Endothelial cell (in vitro differentiated cells): ENCODE results near the gene PCED1B. TPM values are rescaled to one million over a fixed set of nuclear protein-coding genes. Genes with fewer than 3 reads are reported as not detected.

Experiments used
- DNase-seq: peaks from one replicate; pipeline ENCODE4 v3.0.0; 2021; ENCODE audit warnings: low spot score
- H3K27ac Mint-ChIP-seq: one replicate; pipeline ENCODE4 v1.8.0; 2021; ENCODE audit warnings: mixed read lengths, inconsistent platforms; ENCODE audit not compliant: unreplicated experiment
- H3K27me3 Mint-ChIP-seq: one replicate; pipeline ENCODE4 v1.8.0; 2021; ENCODE audit warnings: mild to moderate bottlenecking, moderate library complexity, mixed read lengths, inconsistent platforms; ENCODE audit not compliant: unreplicated experiment
- H3K36me3 Mint-ChIP-seq: one replicate; pipeline ENCODE4 v1.8.0; 2021; ENCODE audit warnings: mild to moderate bottlenecking, low read depth, mixed read lengths, inconsistent platforms; ENCODE audit not compliant: unreplicated experiment
- H3K4me1 Mint-ChIP-seq: one replicate; pipeline ENCODE4 v1.8.0; 2021; ENCODE audit warnings: mild to moderate bottlenecking, mixed read lengths, inconsistent platforms; ENCODE audit not compliant: unreplicated experiment
- H3K4me3 Mint-ChIP-seq: one replicate; pipeline ENCODE4 v1.8.0; 2021; ENCODE audit warnings: mild to moderate bottlenecking, mixed read lengths, inconsistent platforms; ENCODE audit not compliant: unreplicated experiment
- H3K9me3 Mint-ChIP-seq: one replicate; pipeline ENCODE4 v1.8.0; 2021; ENCODE audit warnings: mixed read lengths, inconsistent platforms; ENCODE audit not compliant: unreplicated experiment
- total RNA-seq: library from RNA; stranded (reverse); fragmentation: NEBNext Ultra II Directional; extraction: Animal tissue kit (Norgen Biotek cat#: 25700); gene quantifications from one replicate; pipeline ENCODE4 v1.2.1, GENCODE V29; 2021; ENCODE audit not compliant: unreplicated experiment
- TF ChIP-seq, protein P1 (sequence below): fragments of 200-600 bp; sonication (generic); IDR thresholded peaks from one replicate; pipeline ENCODE4 v1.5.0; 2021; ENCODE audit warnings: antibody characterized with exemption; ENCODE audit not compliant: unreplicated experiment

PCED1B gene
- total RNA-seq, 1 donor from 2014 or later, result 9.7 TPM

DNA sequence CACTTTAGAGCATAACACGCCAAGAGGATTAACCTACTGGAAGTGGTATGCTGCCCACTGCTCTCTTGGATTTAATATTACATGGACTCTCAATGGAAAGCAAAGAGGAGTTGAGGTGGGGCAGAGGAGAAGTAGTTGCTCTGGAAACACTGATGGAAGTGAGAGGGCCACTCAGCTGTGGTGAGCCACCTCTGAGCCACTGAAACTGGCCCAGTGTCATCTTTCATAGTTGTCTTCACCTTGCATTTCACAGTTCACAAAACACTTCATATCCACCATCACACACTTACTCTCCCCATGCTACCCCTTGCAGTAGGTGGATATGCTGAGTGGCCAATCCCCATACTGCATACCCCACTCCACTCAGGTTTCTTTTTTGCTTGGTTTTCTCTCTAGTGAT lies 12.2 kb upstream of the PCED1B start:
- TF ChIP-seq, protein P1, sequence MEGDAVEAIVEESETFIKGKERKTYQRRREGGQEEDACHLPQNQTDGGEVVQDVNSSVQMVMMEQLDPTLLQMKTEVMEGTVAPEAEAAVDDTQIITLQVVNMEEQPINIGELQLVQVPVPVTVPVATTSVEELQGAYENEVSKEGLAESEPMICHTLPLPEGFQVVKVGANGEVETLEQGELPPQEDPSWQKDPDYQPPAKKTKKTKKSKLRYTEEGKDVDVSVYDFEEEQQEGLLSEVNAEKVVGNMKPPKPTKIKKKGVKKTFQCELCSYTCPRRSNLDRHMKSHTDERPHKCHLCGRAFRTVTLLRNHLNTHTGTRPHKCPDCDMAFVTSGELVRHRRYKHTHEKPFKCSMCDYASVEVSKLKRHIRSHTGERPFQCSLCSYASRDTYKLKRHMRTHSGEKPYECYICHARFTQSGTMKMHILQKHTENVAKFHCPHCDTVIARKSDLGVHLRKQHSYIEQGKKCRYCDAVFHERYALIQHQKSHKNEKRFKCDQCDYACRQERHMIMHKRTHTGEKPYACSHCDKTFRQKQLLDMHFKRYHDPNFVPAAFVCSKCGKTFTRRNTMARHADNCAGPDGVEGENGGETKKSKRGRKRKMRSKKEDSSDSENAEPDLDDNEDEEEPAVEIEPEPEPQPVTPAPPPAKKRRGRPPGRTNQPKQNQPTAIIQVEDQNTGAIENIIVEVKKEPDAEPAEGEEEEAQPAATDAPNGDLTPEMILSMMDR, result no peak
- no peaks in the 10 kb centered on the region for H3K4me1 Mint-ChIP-seq
- H3K9me3 Mint-ChIP-seq, result no peaks in the 10 kb centered on the region
- DNase-seq, result no peak
- H3K27me3 Mint-ChIP-seq, result no peaks in the 10 kb centered on the region
- no peak overlapping the region for H3K27ac Mint-ChIP-seq
- no peaks in the 10 kb centered on the region for H3K36me3 Mint-ChIP-seq
- H3K4me3 Mint-ChIP-seq, result no peak overlapping the region

DNA sequence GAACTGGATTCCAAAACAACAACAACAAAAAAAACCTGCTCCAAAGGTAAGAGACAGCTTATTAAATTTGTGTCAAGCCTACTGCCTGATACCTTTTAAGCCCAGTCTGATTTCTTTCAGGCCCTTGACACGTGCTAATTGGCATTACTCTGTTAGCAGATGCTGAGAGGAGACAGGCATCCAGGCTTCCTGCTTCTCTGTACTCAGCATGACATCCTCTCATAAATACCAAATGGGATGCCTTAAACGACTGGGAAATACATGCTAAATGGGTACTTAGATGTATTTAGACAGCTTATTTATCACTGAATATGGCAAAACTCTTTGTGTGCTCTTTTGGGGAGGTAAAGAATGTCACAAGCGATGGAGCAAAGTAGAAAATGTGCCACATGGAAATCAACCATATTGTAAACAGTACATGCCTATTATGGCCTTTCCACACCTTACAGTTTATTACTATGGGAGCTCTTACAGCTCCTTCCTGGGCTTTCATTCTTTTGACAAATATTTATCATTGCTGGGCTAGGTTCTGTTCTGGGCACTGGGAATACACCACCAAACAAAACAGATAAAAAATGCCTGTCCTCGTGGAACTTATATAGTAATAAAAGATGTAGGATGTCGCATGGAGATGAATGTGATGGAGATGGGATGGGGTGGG lies 11.5 kb upstream of the PCED1B start:
- H3K9me3 Mint-ChIP-seq, result no peaks in the 10 kb centered on the region
- H3K4me3 Mint-ChIP-seq, result no peak overlapping the region
- no peak for DNase-seq
- TF ChIP-seq, protein P1, result no peak
- no peaks in the 10 kb centered on the region for H3K36me3 Mint-ChIP-seq
- no peaks in the 10 kb centered on the region for H3K27me3 Mint-ChIP-seq
- H3K27ac Mint-ChIP-seq, result no peak overlapping the region
- H3K4me1 Mint-ChIP-seq, result no peaks in the 10 kb centered on the region

DNA sequence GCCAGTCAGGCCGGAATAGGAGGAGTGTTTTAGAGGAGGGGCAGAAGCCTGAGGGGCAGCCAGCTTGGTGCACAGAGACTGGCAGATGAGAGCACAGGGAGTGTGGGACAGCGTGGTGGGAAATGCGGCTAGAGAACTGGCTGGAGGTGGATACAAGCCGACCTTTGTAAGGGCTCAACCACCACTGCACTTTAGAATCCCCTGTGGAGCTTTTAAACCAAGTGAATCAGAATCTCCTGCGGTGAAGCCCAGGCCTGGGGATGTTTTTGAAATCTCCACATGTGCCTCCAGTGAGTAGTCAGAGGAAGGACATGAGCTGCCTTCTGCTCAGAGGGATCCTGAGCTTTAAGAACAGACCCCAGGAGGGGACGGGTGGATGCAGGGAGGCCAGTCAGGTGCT lies 10.9 kb upstream of the PCED1B start:
- Mint-ChIP-seq H3K9me3 (no peaks in the 10 kb centered on the region), H3K27me3 (no peaks in the 10 kb centered on the region), H3K27ac (no peak overlapping the region), H3K4me1 (no peaks in the 10 kb centered on the region), H3K36me3 (no peaks in the 10 kb centered on the region), H3K4me3 (no peak overlapping the region)
- TF ChIP-seq, protein P1, result no peak
- DNase-seq, result no peak

DNA sequence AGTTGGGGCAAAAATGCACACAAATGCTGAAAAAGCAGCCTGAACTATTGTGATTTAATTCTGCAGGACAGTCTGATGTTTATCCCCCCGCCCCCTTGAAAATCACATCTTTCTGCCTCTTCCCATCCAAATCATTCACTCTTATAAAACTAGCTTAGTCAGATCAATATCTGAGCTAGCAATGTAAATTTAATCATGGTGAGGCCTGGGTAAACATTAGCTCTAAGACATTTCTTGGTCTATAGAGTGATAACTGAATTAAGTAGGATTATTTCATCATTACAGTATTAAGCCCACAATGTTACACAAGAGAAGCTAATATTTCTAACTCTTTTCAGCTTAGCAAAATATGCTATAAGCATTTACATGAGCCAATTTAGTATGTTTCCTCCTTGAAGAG lies 9.1 kb upstream of the PCED1B start:
- Mint-ChIP-seq H3K36me3 (no peaks in the 10 kb centered on the region), H3K27me3 (no peaks in the 10 kb centered on the region), H3K4me3 (no peak overlapping the region), H3K4me1 (no peaks in the 10 kb centered on the region), H3K27ac (no peak overlapping the region), H3K9me3 (no peaks in the 10 kb centered on the region)
- DNase-seq, result no peak
- TF ChIP-seq, protein P1, result no peak

DNA sequence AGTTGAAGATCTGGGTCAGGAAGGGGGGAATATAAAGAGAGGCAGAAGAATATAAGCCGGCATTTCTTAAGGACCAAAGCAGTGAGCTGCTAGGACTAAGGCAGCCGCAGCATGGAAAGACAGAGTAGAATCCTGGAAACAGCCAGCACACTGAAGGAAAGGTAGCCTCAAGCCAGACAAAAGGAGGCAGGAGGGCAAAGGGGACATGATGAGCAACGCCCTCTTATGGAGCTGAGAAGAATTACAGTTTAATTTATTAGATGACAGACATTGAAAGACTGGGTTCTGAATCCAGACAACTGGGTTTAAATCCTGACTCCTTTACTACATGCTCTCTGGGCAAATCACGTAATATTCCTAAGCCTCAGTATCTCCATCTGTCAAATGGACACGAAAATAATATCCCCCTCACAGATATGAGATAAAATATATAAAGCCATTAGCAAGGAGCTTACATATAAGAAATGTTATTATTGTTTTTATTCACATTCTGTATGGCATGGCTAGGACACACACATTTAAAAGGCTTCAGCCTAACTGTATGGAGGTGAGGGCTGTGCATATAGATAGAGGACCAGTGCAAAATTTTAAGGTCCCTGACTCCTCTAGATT lies 8.1 kb upstream of the PCED1B start:
- DNase-seq, result no peak
- Mint-ChIP-seq H3K27me3 (no peaks in the 10 kb centered on the region), H3K27ac (no peak overlapping the region), H3K36me3 (no peaks in the 10 kb centered on the region), H3K4me1 (peaks cover under 1% of the 10 kb centered on the region), H3K9me3 (no peaks in the 10 kb centered on the region), H3K4me3 (no peak overlapping the region)
- TF ChIP-seq, protein P1, result peak; percentile 69
